Upper lobe of right lung (tissue), 1 donor: ENCODE results near the gene PAFAH1B2. TPM values are rescaled to one million over a fixed set of nuclear protein-coding genes. Genes with fewer than 3 reads are reported as not detected.
A peak's percentile ranks its signal among the peaks of the same experiment; 100 is the strongest.

ENCODE experiments used
- ATAC-seq: fragments of 200-7000 bp; cut with Tn5 transposase; one replicate; pipeline ENCODE4 v1.9.1; 2020; ENCODE audit warnings: mild to moderate bottlenecking, moderate library complexity
- DNase-seq: peaks from one replicate; pipeline ENCODE4 v3.0.0-alpha.2; 2020
- H3K27ac ChIP-seq: fragments of 200-600 bp; one replicate; pipeline ENCODE4 v1.8.0; 2022
- H3K27me3 ChIP-seq: fragments of 200-600 bp; one replicate; pipeline ENCODE4 v1.8.0; 2022; ENCODE audit warnings: mild to moderate bottlenecking
- H3K36me3 ChIP-seq: fragments of 200-600 bp; one replicate; pipeline ENCODE4 v1.8.0; 2022
- H3K4me1 ChIP-seq: fragments of 200-600 bp; one replicate; pipeline ENCODE4 v1.8.0; 2022
- H3K4me3 ChIP-seq: fragments of 200-600 bp; one replicate; pipeline ENCODE4 v1.8.0; 2022; ENCODE audit warnings: mild to moderate bottlenecking
- H3K9me3 ChIP-seq: fragments of 200-600 bp; one replicate; pipeline ENCODE4 v1.8.0; 2022
- intact Hi-C: fragments of 100-400 bp; cut with DNase I; formaldehyde crosslinking; loops from one replicate; pipeline ENCODE4 v1.11.0; 2022
- total RNA-seq: library from RNA; stranded (reverse); fragmentation: NEBNext Ultra II Directional; extraction: Animal tissue kit (Norgen Biotek cat#: 25700); gene quantifications from one replicate; pipeline ENCODE4 v1.2.1, GENCODE V29; 2021
- TF ChIP-seq, protein P1 (sequence below): fragments of 200-600 bp; IDR thresholded peaks from one replicate; pipeline ENCODE4 v1.8.0; 2022; ENCODE audit warnings: antibody characterized with exemption
- donor health status: DM: no; HTN: yes; CAD: no; lungs with severe emphysema.

PAFAH1B2 gene
- total RNA-seq, 1 donor from 2014 or later = 86.9 TPM

DNA sequence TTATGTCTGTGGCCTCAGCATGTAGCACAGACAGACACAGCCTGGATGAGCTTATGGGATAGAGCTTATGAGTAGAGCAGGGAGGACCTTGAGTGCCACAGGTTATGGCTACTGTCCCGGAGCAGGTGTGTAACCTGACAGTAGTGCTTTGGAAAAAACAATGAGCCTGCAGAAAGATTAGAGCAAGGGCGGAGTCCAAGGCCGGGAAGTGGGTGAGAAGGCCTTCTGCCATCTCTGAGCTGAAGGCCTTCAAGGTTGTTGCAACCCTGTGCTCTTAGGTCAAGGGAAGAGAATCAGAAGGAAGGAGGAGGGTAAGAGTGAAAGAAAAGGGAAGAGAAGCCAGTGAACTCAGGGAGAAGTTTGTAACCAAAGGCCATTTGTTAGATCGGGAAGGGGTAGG is 51.2 kb downstream of the PAFAH1B2 start:
- Histone ChIP-seq H3K27me3 (no peaks in the 10 kb centered on the region), H3K4me3 (no peak overlapping the region), H3K27ac (no peak overlapping the region), H3K9me3 (no peaks in the 10 kb centered on the region), H3K4me1 (peaks cover 14% of the 10 kb centered on the region), H3K36me3 (peaks cover 37% of the 10 kb centered on the region)
- TF ChIP-seq, protein P1, sequence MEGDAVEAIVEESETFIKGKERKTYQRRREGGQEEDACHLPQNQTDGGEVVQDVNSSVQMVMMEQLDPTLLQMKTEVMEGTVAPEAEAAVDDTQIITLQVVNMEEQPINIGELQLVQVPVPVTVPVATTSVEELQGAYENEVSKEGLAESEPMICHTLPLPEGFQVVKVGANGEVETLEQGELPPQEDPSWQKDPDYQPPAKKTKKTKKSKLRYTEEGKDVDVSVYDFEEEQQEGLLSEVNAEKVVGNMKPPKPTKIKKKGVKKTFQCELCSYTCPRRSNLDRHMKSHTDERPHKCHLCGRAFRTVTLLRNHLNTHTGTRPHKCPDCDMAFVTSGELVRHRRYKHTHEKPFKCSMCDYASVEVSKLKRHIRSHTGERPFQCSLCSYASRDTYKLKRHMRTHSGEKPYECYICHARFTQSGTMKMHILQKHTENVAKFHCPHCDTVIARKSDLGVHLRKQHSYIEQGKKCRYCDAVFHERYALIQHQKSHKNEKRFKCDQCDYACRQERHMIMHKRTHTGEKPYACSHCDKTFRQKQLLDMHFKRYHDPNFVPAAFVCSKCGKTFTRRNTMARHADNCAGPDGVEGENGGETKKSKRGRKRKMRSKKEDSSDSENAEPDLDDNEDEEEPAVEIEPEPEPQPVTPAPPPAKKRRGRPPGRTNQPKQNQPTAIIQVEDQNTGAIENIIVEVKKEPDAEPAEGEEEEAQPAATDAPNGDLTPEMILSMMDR = no peak
- intact Hi-C loops = no loop called here
- no peak for DNase-seq
- peak; percentile 27 for ATAC-seq

DNA sequence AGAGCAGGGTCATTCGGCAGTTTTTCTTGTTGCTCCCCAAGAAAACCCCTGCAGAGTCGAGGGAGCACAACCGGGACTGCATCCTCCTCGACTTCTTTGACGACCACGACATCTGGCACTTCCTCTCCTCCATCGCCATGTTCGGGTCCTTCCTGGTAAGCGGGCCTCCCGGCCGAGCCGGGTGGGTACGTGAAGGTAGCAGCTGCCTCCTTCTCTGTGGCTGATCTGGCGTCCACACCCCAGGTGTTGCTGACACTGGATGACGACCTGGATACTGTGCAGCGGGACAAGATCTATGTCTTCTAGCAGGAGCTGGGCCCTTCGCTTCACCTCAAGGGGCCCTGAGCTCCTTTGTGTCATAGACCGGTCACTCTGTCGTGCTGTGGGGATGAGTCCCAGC is 51.7 kb downstream of the PAFAH1B2 start:
- peaks cover 14% of the 10 kb centered on the region for H3K4me1 ChIP-seq
- intact Hi-C loops = no loop called here
- peaks cover 33% of the 10 kb centered on the region for H3K36me3 ChIP-seq
- H3K4me3 ChIP-seq = no peak overlapping the region
- H3K27ac ChIP-seq = no peak overlapping the region
- TF ChIP-seq, protein P1 = no peak
- no peaks in the 10 kb centered on the region for H3K9me3 ChIP-seq
- DNase-seq (no peak), ATAC-seq (no peak)
- H3K27me3 ChIP-seq = no peaks in the 10 kb centered on the region

DNA sequence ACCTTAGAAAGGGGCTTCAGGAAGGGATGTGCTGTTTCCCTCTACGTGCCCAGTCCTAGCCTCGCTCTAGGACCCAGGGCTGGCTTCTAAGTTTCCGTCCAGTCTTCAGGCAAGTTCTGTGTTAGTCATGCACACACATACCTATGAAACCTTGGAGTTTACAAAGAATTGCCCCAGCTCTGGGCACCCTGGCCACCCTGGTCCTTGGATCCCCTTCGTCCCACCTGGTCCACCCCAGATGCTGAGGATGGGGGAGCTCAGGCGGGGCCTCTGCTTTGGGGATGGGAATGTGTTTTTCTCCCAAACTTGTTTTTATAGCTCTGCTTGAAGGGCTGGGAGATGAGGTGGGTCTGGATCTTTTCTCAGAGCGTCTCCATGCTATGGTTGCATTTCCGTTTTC is 52.9 kb downstream of the PAFAH1B2 start:
- H3K36me3 ChIP-seq = peaks cover 25% of the 10 kb centered on the region
- no peak for ATAC-seq
- no peak overlapping the region for H3K4me3 ChIP-seq
- H3K4me1 ChIP-seq = peaks cover 16% of the 10 kb centered on the region
- TF ChIP-seq, protein P1 = no peak
- H3K9me3 ChIP-seq = no peaks in the 10 kb centered on the region
- H3K27ac ChIP-seq = peak overlapping the region; percentile 85
- intact Hi-C loops = no loop called here
- H3K27me3 ChIP-seq = no peaks in the 10 kb centered on the region
- no peak for DNase-seq

DNA sequence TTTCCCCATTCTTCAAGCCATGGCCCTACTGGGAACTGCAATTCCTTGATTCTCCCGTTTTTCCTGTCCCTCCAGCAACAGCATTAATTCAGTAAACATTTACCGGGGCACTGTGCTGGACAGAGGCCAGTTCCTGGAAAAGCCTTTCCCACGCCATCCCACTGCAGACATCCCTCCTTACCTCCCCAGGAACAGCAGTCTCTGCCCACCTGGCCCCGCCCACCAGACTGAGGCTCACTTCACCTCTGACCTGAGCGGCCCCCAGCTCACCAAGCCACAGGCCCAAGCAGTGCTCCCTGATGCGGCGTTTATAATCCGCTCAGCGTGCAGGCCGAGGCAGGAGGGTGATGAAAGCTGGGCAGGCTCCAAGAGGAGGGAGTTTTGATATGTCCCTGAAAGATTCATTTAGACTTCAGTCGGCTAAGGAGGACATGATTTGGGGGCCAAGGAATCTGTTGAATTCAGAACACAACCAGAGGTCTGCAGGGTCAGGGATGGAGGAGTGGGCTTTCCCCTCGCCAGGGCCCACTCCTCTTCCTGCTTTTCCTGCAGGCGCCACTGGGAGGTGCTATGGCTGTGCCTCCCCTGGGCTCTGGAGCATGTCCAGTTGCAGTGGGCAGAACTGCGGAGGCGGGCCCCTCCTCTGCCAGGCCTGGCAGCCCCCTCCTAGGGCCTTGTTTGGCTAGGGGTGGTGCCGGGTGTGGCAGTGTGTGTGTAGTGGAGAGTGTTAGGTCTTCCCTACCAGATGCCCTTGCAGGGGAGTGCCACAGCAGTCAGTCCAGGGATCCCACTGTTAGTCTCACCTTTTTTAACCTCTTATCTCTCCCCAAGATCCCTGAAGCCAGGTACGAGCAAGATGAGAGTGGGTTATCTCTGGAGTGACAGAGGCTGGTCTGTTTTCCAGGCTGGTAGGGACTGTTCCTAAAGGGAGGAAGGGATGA is 53.7 kb downstream of the PAFAH1B2 start:
- peaks cover 17% of the 10 kb centered on the region for H3K36me3 ChIP-seq
- H3K9me3 ChIP-seq = no peaks in the 10 kb centered on the region
- peaks cover 18% of the 10 kb centered on the region for H3K4me1 ChIP-seq
- DNase-seq = no peak
- ATAC-seq = peak; percentile 4
- H3K27me3 ChIP-seq = no peaks in the 10 kb centered on the region
- H3K27ac ChIP-seq = peak overlapping the region; percentile 85
- TF ChIP-seq, protein P1 = peak; percentile 46
- intact Hi-C loops = no loop called here
- peak overlapping the region; percentile 48 for H3K4me3 ChIP-seq

DNA sequence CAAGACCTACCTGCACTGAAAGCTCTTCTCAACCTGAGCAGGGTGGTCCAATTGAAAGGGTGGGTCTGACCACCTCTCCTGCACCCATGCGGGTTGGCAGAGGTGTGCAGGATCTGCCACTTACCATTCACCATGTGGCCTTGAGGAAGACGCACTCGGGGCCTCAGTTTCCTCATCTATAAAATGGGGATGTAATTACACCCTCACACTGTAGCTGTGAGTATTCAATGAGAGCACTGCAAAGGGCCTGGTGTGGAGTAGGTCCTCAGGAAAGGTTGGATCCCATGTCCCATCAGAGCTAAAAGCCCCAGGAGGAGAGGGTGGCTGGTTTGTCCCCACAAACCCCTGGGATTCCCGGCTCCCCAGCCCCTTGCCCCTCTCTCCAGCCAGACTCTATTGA is 54.5 kb downstream of the PAFAH1B2 start:
- Histone ChIP-seq H3K27me3 (no peaks in the 10 kb centered on the region), H3K36me3 (peaks cover 17% of the 10 kb centered on the region), H3K9me3 (no peaks in the 10 kb centered on the region), H3K4me1 (peaks cover 18% of the 10 kb centered on the region), H3K4me3 (peak overlapping the region; percentile 48), H3K27ac (peak overlapping the region; percentile 85)
- TF ChIP-seq, protein P1 = no peak
- ATAC-seq = no peak
- DNase-seq = no peak
- intact Hi-C loops = no loop called here
